Measurements from ENCODE around the gene PKD2L2. TPM values are rescaled to one million over a fixed set of nuclear protein-coding genes. Genes with fewer than 3 reads are reported as not detected.

PKD2L2 gene
- polyA plus RNA-seq, 2 of the 4 experiments (the other 2 are of a cell fraction) = 0.04 to 0.05 TPM

- no peak overlapping the region for H3K4me3 ChIP-seq
- CTCF ChIA-PET = interaction anchor here (0.7 to 1.3 kb wide), 3 partner anchors 56 to 212 kb away, joined by 3 to 4 read pairs (median 4); no protein-coding TSS in a partner anchor
- POLR2A ChIA-PET = no interaction called here
- H3K4me2 ChIP-seq = no peak overlapping the region
- H3K4me1 ChIP-seq = no peaks in the 10 kb centered on the region
- DNase-seq (ENCODE audit: low read depth in 1 of 2, low spot score in 1 of 2) = no peak
- WGBS (ENCODE audit: missing lambda C conversion rate) = 96% methylated on average over 3 of the region's 3 CpGs
- no peak for FAIRE-seq
- ATAC-seq = no peak
- TF ChIP-seq ELK1 (IDR thresholded peaks at IDR 0.05; ENCODE audit: low read depth, low read length) = no peak
- no peak for TF ChIP-seq HMGXB4 (CRISPR knock-in tag; IDR thresholded peaks at IDR 0.05; ENCODE audit: borderline replicate concordance)
- no peak for TF ChIP-seq EHMT2 (IDR thresholded peaks at IDR 0.05; ENCODE audit: low read depth)
- no peak for TF ChIP-seq HOXA7 (CRISPR knock-in tag; IDR thresholded peaks at IDR 0.05)
- TF ChIP-seq JUN (IDR thresholded peaks at IDR 0.05) = no peak
- no peak for TF ChIP-seq HOXB13 (CRISPR knock-in tag; IDR thresholded peaks at IDR 0.05; ENCODE audit: low read depth)
- no peak for TF ChIP-seq EP300 (IDR thresholded peaks at IDR 0.05)
- no peak for TF ChIP-seq HES2 (IDR thresholded peaks at IDR 0.05)
- TF ChIP-seq SMC3 (IDR thresholded peaks at IDR 0.05) = no peak
- no peak for TF ChIP-seq NFE2L2 (conservative IDR thresholded peaks at IDR 0.05; ENCODE audit: low read length)
- TF ChIP-seq FOXS1 (CRISPR knock-in tag; IDR thresholded peaks at IDR 0.05) = no peak
- no peak for TF ChIP-seq HOXB5 (CRISPR knock-in tag; IDR thresholded peaks at IDR 0.05)
- TF ChIP-seq RARB (CRISPR knock-in tag; IDR thresholded peaks at IDR 0.05) = no peak
- H3K9me3 ChIP-seq = no peaks in the 10 kb centered on the region
- no peak overlapping the region for H3K27ac ChIP-seq
Measured at GRCh38 chr5:137871571-137871970, 17.7 kb upstream of the PKD2L2 start.

- no peak for FAIRE-seq
Measured at GRCh38 chr5:137872466-137872865, 16.8 kb upstream of the PKD2L2 start.

More at GRCh38 chr5:137872466-137872865, 16.8 kb upstream of the PKD2L2 start:
- ChIA-PET CTCF (interaction anchor here (0.7 to 1.3 kb wide), 3 partner anchors 9 to 213 kb away, joined by 3 to 5 read pairs (median 4); no protein-coding TSS in a partner anchor), POLR2A (no interaction called here)
- whole genome bisulfite sequencing (ENCODE audit: missing lambda C conversion rate) = 58% methylated on average over 3 of the region's 3 CpGs
- no peak overlapping the region for H3K27ac ChIP-seq
- ATAC-seq (no peak), DNase-seq (ENCODE audit: low read depth in 1 of 2, low spot score in 1 of 2) (no peak)
- no peak overlapping the region for H3K4me3 ChIP-seq
- H3K4me1 ChIP-seq = no peaks in the 10 kb centered on the region
- no peak for TF ChIP-seq HOXB5 (CRISPR knock-in tag; IDR thresholded peaks at IDR 0.05)
- TF ChIP-seq JUN (IDR thresholded peaks at IDR 0.05) = no peak
- TF ChIP-seq PBX3 (IDR thresholded peaks at IDR 0.05) = no peak
- no peak for TF ChIP-seq KDM1A (IDR thresholded peaks at IDR 0.05; ENCODE audit: low read depth)
- TF ChIP-seq MAZ (IDR thresholded peaks at IDR 0.05; ENCODE audit: borderline replicate concordance, low read depth, low read length) = no peak
- TF ChIP-seq SREBF2 (IDR thresholded peaks at IDR 0.05) = no peak
- TF ChIP-seq PHF8 (IDR thresholded peaks at IDR 0.05; ENCODE audit: borderline replicate concordance, low read depth) = no peak
- no peak for TF ChIP-seq HES2 (IDR thresholded peaks at IDR 0.05)
- no peak for TF ChIP-seq USF2 (IDR thresholded peaks at IDR 0.05)
- TF ChIP-seq RARB (CRISPR knock-in tag; IDR thresholded peaks at IDR 0.05) = no peak
- no peak for TF ChIP-seq BHLHE40 (IDR thresholded peaks at IDR 0.05; ENCODE audit: low read depth, low read length)
- no peak for TF ChIP-seq CEBPB (IDR thresholded peaks at IDR 0.05)
- no peak for TF ChIP-seq RNF2 (IDR thresholded peaks at IDR 0.05; ENCODE audit: borderline replicate concordance, low read depth)
- no peak for TF ChIP-seq CTCF (IDR thresholded peaks at IDR 0.05)
- TF ChIP-seq HOXB13 (CRISPR knock-in tag; IDR thresholded peaks at IDR 0.05; ENCODE audit: low read depth) = no peak
- TF ChIP-seq SMC3 (IDR thresholded peaks at IDR 0.05) = no peak
- TF ChIP-seq FOSL2 (IDR thresholded peaks at IDR 0.05) = no peak
- no peak for TF ChIP-seq FOSL2 (CRISPR knock-in tag; IDR thresholded peaks at IDR 0.05)
- no peak for TF ChIP-seq CBX2 (IDR thresholded peaks at IDR 0.05; ENCODE audit: borderline replicate concordance, low read depth)
- H3K9me3 ChIP-seq = no peaks in the 10 kb centered on the region
- H3K4me2 ChIP-seq = no peak overlapping the region

Data from A549 (cell line).